Adrenal gland (tissue), 12 donors: ENCODE results near the gene OGDH. TPM values are rescaled to one million over a fixed set of nuclear protein-coding genes. Genes with fewer than 3 reads are reported as not detected.

Experiments used
- DNase-seq, 7 donors: peaks; one replicate each; pipeline ENCODE4 v3.0.0-alpha.2; 2019 to 2020
- H3K27ac ChIP-seq, 5 donors: fragments of 200-600 bp; sonication (generic) in 4 of 5; 1 replicate in 3 of 5; 2 replicates in 2 of 5; pipeline versions ENCODE4 v1.5.1 to v1.8.0; 2016 to 2020; ENCODE audit warnings: mild to moderate bottlenecking in 1 of 5
- H3K27me3 ChIP-seq: fragments of 200-600 bp; 2 replicates; pipeline ENCODE4 v1.8.0; 2021
- H3K36me3 ChIP-seq, 2 donors: fragments of 200-600 bp; replicated peaks in 1 of 2; 1 replicate in 1 of 2; 2 replicates in 1 of 2; pipeline versions ENCODE4 v1.5.1 to v1.8.0; 2018 to 2022
- H3K4me1 ChIP-seq, 2 donors: fragments of 200-600 bp; replicated peaks in 1 of 2; 1 replicate in 1 of 2; 2 replicates in 1 of 2; pipeline versions ENCODE4 v1.5.1 to v1.8.0; 2018 to 2021
- H3K4me3 ChIP-seq, 4 donors: fragments of 200-600 bp; sonication (generic) in 3 of 4; one replicate each; pipeline ENCODE4 v1.5.1; 2016 to 2018
- H3K9me3 ChIP-seq, 3 donors: fragments of 200-600 bp; sonication (generic) in 1 of 3; replicated peaks in 1 of 3; 1 replicate in 2 of 3; 2 replicates in 1 of 3; pipeline versions ENCODE4 v1.5.1 to v1.8.0; 2016 to 2021
- POLR2A ChIP-seq, 2 donors: fragments of 450-650 bp; IDR thresholded peaks; one replicate each; pipeline ENCODE4 v1.6.1; 2017; ENCODE audit warnings: antibody characterized with exemption in 2 of 2, mild to moderate bottlenecking in 2 of 2, moderate library complexity in 1 of 2
- WGBS, 4 donors: extraction: QIAGEN DNeasy Blood & Tissue Kit in 2 of 4; methylation state at CpG; one replicate each; pipeline versions ENCODE4 v1.1.5 to v1.1.7; 2013 to 2017; 5-methylcytosine and 5-hydroxymethylcytosine counted together
- intact Hi-C, 2 donors: fragments of 100-400 bp; cut with DNase I; formaldehyde crosslinking; loops; one replicate each; pipeline versions ENCODE4 v1.14.1 to v1.15.0; 2022 to 2023
- polyA plus RNA-seq, 3 donors: library from polyadenylated mRNA; stranded (reverse); fragments of 200-250 nt in 2 of 3; fragments of 350-450 nt in 1 of 3; fragmentation: Illumina TruSeq in 1 of 3; extraction: RNeasy Lipid Tissue Mini Kit (QIAGEN cat#74804) in 1 of 3; gene quantifications; one replicate each; pipeline ENCODE4 v1.2.3, GENCODE V29; 2013 to 2014
- total RNA-seq, 9 donors: library from RNA; depleted of rRNA in 4 of 9; stranded (reverse); fragments of >200 nt in 4 of 9; fragments of 120-200 nt in 1 of 9; fragmentation: NEBNext Ultra II Directional in 1 of 9; extraction: Animal tissue kit (Norgen Biotek cat#: 25700) in 1 of 9; gene quantifications; one replicate each; pipeline versions ENCODE4 v1.1.0 to v1.2.4, GENCODE V29; 2013 to 2023
- TF ChIP-seq, protein P1 (sequence below), 6 experiments: fragments of 450-650 bp in 4 of 6; fragments of 200-600 bp in 2 of 6; sonication (generic) in 1 of 6; IDR thresholded peaks; 1 replicate in 5 of 6; 2 replicates in 1 of 6; pipeline versions ENCODE4 v1.5.1 to v1.8.0; 2016 to 2021; ENCODE audit warnings: antibody characterized with exemption in 6 of 6, mild to moderate bottlenecking in 2 of 6, moderate library complexity in 1 of 6
- donor health status: healthy with polysubstance abuse.
- donor health status: Bipolar disorder and iron deficiency.
- donor health status: DM: yes; HTN: yes; CAD: no.
- donor health status: DM: no; HTN: no; CAD: no.
- donor health status: DM: no; HTN: no; CAD: no.
- donor health status: DM: yes; HTN: yes; CAD: no.

OGDH gene
- total and polyA plus RNA-seq, 12 donors: 46.0 to 284 (median 144) TPM

DNA sequence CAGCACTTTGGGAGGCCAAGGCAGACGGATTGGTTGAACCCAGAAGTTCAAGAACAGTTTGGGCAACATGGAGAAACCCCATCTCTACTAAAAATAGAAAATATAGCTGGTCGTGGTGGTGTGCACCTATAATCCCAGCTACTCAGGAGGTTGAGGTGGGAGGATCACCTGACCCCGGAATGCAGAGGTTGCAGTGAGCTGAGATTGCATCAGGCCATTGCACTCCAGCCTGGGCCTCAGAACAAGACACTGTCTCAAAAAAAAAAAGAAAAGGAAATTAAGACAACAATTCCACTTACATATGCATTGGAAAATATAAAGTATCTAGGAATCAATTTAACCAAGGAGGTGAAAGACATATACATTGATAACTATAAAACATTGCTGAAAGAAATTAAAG is 7.2 kb upstream of the OGDH start:
- Histone ChIP-seq H3K4me1 (no peaks in the 10 kb centered on the region), H3K27me3 (no peaks in the 10 kb centered on the region), H3K36me3 (no peaks in the 10 kb centered on the region), H3K9me3 (no peaks in the 10 kb centered on the region), H3K4me3 (no peak overlapping the region), H3K27ac (no peak overlapping the region)
- 65 to 81% (median 75%) methylated on average over 3 of the region's 3 CpGs for WGBS, 4 donors
- intact Hi-C loops: loop anchor here in 1 of 2 donors (10.0 kb wide), 1 partner anchor 166 kb away; no protein-coding TSS in a partner anchor
- TF ChIP-seq, protein P1, sequence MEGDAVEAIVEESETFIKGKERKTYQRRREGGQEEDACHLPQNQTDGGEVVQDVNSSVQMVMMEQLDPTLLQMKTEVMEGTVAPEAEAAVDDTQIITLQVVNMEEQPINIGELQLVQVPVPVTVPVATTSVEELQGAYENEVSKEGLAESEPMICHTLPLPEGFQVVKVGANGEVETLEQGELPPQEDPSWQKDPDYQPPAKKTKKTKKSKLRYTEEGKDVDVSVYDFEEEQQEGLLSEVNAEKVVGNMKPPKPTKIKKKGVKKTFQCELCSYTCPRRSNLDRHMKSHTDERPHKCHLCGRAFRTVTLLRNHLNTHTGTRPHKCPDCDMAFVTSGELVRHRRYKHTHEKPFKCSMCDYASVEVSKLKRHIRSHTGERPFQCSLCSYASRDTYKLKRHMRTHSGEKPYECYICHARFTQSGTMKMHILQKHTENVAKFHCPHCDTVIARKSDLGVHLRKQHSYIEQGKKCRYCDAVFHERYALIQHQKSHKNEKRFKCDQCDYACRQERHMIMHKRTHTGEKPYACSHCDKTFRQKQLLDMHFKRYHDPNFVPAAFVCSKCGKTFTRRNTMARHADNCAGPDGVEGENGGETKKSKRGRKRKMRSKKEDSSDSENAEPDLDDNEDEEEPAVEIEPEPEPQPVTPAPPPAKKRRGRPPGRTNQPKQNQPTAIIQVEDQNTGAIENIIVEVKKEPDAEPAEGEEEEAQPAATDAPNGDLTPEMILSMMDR (IDR thresholded peaks at IDR 0.05): no peak
- TF ChIP-seq POLR2A (IDR thresholded peaks at IDR 0.05): no peak
- DNase-seq: no peak

DNA sequence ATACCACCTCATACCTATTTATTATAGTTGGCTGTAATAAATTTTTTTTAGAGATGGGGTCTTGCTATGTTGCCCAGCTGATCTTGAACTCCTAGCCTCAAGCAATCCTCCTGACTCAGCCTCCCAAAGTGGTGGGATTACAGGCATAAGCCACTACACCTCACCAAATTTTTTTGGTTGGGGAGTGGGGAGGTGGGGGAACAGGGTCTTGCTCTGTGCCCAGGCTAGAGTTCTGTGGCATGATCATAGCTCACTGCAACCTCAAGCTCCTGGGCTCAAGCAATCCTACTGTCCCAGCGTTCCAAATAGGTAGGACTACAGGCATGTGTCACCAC is 3.9 kb upstream of the OGDH start:
- H3K27me3 ChIP-seq: no peaks in the 10 kb centered on the region
- TF ChIP-seq, protein P1 (IDR thresholded peaks at IDR 0.05): no peak
- no peak for TF ChIP-seq POLR2A (IDR thresholded peaks at IDR 0.05)
- intact Hi-C loops: no loop called here
- WGBS, 4 donors: 55 to 77% (median 68%) methylated on average over 1 of the region's 1 CpG
- H3K27ac ChIP-seq: no peak overlapping the region
- no peak overlapping the region for H3K4me3 ChIP-seq
- H3K9me3 ChIP-seq: no peaks in the 10 kb centered on the region
- peaks cover 5 to 10% of the 10 kb centered on the region in 2 donors for H3K4me1 ChIP-seq
- no peak for DNase-seq
- no peaks in the 10 kb centered on the region for H3K36me3 ChIP-seq

DNA sequence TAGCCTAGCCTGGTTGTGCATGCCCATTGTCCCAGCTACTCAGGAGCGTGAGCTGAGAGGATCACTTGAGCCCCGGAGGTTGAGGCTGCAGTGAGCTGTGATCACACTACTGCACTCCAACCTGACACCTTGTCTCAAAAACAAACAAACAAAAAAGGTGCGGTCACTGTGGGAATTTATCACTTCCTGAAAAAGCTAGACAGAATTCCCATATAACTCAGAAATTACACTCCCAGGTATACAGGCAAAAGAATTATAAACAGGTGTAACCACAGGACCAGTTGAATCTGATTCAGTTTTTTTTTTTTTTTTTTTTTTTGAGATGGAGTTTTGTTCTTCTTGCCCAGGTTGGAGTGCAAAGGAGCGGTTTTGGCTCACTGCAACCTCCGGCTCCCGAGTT is 3.2 kb upstream of the OGDH start:
- Histone ChIP-seq H3K4me3 (no peak overlapping the region), H3K9me3 (no peaks in the 10 kb centered on the region), H3K36me3 (no peaks in the 10 kb centered on the region), H3K27ac (no peak overlapping the region), H3K4me1 (peaks cover 7 to 14% of the 10 kb centered on the region in 2 donors), H3K27me3 (no peaks in the 10 kb centered on the region)
- no peak for TF ChIP-seq POLR2A (IDR thresholded peaks at IDR 0.05)
- TF ChIP-seq, protein P1 (IDR thresholded peaks at IDR 0.05): no peak
- WGBS, 4 donors: 74 to 84% (median 76%) methylated on average over 6 of the region's 6 CpGs
- DNase-seq: no peak
- intact Hi-C loops: no loop called here

DNA sequence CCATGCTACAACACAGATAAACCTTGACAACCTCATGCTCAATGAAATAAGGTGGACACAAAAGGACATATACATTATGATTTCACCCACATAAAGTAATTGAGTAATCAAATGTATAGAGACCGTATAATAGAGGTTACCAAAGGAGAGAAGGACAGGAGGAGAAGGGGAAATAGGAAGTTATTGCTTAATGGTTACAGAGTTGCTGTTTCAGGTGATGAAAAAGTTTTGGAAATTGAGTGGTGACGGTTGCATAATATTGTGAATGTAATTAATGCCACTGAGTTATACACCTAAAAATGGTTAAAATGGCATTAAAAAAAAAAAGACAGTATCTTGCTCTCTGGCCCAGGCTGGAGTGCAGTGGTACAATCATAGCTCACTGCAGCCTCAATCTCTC is 1.5 kb upstream of the OGDH start:
- Histone ChIP-seq H3K4me1 (peaks cover 7 to 18% of the 10 kb centered on the region in 2 donors), H3K4me3 (no peak overlapping the region), H3K9me3 (no peaks in the 10 kb centered on the region), H3K27me3 (no peaks in the 10 kb centered on the region), H3K27ac (no peak overlapping the region), H3K36me3 (no peaks in the 10 kb centered on the region)
- intact Hi-C loops: no loop called here
- WGBS, 4 donors: 77 to 92% (median 83%) methylated on average over 2 of the region's 2 CpGs
- TF ChIP-seq, protein P1 (IDR thresholded peaks at IDR 0.05): no peak
- TF ChIP-seq POLR2A (IDR thresholded peaks at IDR 0.05): no peak
- DNase-seq: no peak
